ENCODE data around the gene GRAP2. TPM values are rescaled to one million over a fixed set of nuclear protein-coding genes. Genes with fewer than 3 reads are reported as not detected.

Gene GRAP2
- total and polyA plus RNA-seq, 9 of the 15 experiments (the other 6 are each of a cell fraction or from before 2014, with no cell fraction given): 4.8 to 88.7 (median 60.4) TPM

DNA sequence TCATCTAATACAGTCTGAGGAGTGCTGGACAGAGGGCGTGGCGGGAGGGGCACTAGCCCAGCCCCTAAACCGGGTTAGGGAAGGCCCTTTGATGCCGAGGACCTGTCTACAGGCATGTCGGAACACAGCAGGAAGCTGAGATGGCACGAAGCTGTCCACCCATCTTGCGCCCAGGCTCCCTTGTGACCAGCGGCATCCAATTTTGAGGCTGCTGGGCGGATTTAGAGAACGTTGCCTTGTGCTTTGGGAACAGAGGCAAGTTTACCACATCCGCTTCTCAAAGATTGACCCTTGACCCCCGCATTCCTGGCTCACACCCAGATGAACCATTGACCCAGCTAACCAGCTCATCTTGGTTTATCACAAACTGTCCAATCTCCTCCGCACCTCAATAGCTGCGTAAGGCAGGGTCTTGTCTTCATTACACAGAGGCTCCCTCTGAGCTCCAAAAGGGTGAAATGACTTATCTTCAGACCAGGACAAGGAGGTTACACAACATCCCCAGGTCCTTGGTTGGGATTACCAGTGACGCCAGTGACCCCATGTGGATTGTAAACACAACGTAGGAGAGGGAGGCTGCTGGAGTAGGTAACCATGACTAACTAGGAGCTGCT is 98.4 kb downstream of the GRAP2 start (continued):
- TF ChIP-seq, protein P1, sequence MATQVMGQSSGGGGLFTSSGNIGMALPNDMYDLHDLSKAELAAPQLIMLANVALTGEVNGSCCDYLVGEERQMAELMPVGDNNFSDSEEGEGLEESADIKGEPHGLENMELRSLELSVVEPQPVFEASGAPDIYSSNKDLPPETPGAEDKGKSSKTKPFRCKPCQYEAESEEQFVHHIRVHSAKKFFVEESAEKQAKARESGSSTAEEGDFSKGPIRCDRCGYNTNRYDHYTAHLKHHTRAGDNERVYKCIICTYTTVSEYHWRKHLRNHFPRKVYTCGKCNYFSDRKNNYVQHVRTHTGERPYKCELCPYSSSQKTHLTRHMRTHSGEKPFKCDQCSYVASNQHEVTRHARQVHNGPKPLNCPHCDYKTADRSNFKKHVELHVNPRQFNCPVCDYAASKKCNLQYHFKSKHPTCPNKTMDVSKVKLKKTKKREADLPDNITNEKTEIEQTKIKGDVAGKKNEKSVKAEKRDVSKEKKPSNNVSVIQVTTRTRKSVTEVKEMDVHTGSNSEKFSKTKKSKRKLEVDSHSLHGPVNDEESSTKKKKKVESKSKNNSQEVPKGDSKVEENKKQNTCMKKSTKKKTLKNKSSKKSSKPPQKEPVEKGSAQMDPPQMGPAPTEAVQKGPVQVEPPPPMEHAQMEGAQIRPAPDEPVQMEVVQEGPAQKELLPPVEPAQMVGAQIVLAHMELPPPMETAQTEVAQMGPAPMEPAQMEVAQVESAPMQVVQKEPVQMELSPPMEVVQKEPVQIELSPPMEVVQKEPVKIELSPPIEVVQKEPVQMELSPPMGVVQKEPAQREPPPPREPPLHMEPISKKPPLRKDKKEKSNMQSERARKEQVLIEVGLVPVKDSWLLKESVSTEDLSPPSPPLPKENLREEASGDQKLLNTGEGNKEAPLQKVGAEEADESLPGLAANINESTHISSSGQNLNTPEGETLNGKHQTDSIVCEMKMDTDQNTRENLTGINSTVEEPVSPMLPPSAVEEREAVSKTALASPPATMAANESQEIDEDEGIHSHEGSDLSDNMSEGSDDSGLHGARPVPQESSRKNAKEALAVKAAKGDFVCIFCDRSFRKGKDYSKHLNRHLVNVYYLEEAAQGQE (IDR thresholded peaks at IDR 0.05; ENCODE audit: borderline replicate concordance): 0 out of 2 replicates have a peak, but pooled peaks have one; percentile 28
- TF ChIP-seq, protein P1 (CRISPR knock-in tag; IDR thresholded peaks at IDR 0.05; ENCODE audit: low read depth): no peak
- no peak for TF ChIP-seq HNRNPH1 (optimal IDR thresholded peaks at IDR 0.05; ENCODE audit: low read depth, low read length)

Measured in K562 (cell line).